ENCODE results near the gene EDNRB. TPM values are rescaled to one million over a fixed set of nuclear protein-coding genes. Genes with fewer than 3 reads are reported as not detected.

The EDNRB gene
- total and polyA plus RNA-seq, 9 donors = 3.1 to 14.8 (median 7.4) TPM

GRCh38 chr13:77911751-77912150, 6.9 kb downstream of the EDNRB start:
- H3K27me3 ChIP-seq = no peaks in the 10 kb centered on the region
- no peak for DNase-seq
- no peaks in the 10 kb centered on the region for H3K36me3 ChIP-seq
- intact Hi-C loops (cut with DNase I) = no loop called here
- no peak for TF ChIP-seq CTCF (IDR thresholded peaks at IDR 0.05)
- no peak for TF ChIP-seq POLR2A (IDR thresholded peaks at IDR 0.05)
- no peak for TF ChIP-seq EP300 (IDR thresholded peaks at IDR 0.05)
- H3K27ac ChIP-seq = no peak overlapping the region
- no peaks in the 10 kb centered on the region for H3K9me3 ChIP-seq
- no peak overlapping the region for H3K4me3 ChIP-seq
- H3K4me1 ChIP-seq (ENCODE audit: insufficient read depth) = no peaks in the 10 kb centered on the region
- WGBS, 3 donors = 70 to 89% (median 81%) methylated on average over 1 of the region's 1 CpG

GRCh38 chr13:77909827-77910226, 8.8 kb downstream of the EDNRB start:
- no peak overlapping the region for H3K4me3 ChIP-seq
- DNase-seq = no peak
- WGBS, 3 donors = 87 to 93% (median 88%) methylated on average over 3 of the region's 3 CpGs
- H3K9me3 ChIP-seq = no peaks in the 10 kb centered on the region
- H3K27me3 ChIP-seq = no peaks in the 10 kb centered on the region
- no peaks in the 10 kb centered on the region for H3K36me3 ChIP-seq
- H3K4me1 ChIP-seq (ENCODE audit: insufficient read depth) = no peaks in the 10 kb centered on the region
- TF ChIP-seq POLR2A (IDR thresholded peaks at IDR 0.05) (no peak), EP300 (IDR thresholded peaks at IDR 0.05) (no peak), CTCF (IDR thresholded peaks at IDR 0.05) (no peak)
- intact Hi-C loops (cut with DNase I) = no loop called here
- no peak overlapping the region for H3K27ac ChIP-seq

GRCh38 chr13:77908531-77908930, 10.1 kb downstream of the EDNRB start:
- Histone ChIP-seq H3K36me3 (no peaks in the 10 kb centered on the region), H3K4me1 (ENCODE audit: insufficient read depth) (no peaks in the 10 kb centered on the region), H3K27me3 (no peaks in the 10 kb centered on the region), H3K27ac (no peak overlapping the region), H3K9me3 (no peaks in the 10 kb centered on the region), H3K4me3 (no peak overlapping the region)
- TF ChIP-seq CTCF (IDR thresholded peaks at IDR 0.05) (no peak), EP300 (IDR thresholded peaks at IDR 0.05) (no peak), POLR2A (IDR thresholded peaks at IDR 0.05) (no peak)
- DNase-seq = no peak
- WGBS, 3 donors = 86 to 94% (median 92%) methylated on average over 2 of the region's 2 CpGs
- intact Hi-C loops (cut with DNase I) = no loop called here

- DNase-seq = peak in 2 of 5 donors; percentile 21 to 25
- TF ChIP-seq EP300 (IDR thresholded peaks at IDR 0.05) (no peak), CTCF (IDR thresholded peaks at IDR 0.05) (no peak), POLR2A (IDR thresholded peaks at IDR 0.05) (no peak)
- Histone ChIP-seq H3K27me3 (no peaks in the 10 kb centered on the region), H3K4me3 (no peak overlapping the region), H3K27ac (no peak overlapping the region), H3K36me3 (no peaks in the 10 kb centered on the region), H3K4me1 (ENCODE audit: insufficient read depth) (no peaks in the 10 kb centered on the region), H3K9me3 (no peaks in the 10 kb centered on the region)
- 16 to 31% (median 24%) methylated on average over 5 of the region's 5 CpGs for WGBS, 3 donors
- intact Hi-C loops (cut with DNase I) = no loop called here
Observed at GRCh38 chr13:77907666-77908341, 10.8 kb downstream of the EDNRB start.
